Measurements from ENCODE around the gene AFF1.
"Not testable (repeated sequence)": the region's sequence is repeated elsewhere in the genome, so short reads cannot be mapped to it uniquely, and the experiment has no call there.

AFF1 gene

DNA sequence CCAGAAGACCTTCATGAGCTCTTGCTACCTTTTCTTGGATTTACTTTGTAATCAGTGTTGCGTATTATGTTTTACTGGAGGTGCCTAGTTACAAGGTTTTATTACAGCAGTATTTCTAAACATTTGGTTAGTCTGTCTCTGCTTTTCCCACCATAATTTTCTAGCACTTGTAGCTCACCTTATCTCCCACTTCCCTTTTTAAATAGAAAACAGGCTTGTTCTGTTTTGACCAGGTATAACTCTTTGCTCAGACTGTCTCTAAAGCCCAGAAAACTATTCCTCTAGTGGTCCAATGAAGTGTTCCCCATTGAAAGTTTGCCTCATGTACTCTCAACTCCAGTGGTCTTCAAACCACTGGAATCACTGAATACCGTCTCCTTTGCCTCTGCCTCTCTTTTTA lies 43.9 kb downstream of the AFF1 start:
- DNase-seq: no peak

DNA sequence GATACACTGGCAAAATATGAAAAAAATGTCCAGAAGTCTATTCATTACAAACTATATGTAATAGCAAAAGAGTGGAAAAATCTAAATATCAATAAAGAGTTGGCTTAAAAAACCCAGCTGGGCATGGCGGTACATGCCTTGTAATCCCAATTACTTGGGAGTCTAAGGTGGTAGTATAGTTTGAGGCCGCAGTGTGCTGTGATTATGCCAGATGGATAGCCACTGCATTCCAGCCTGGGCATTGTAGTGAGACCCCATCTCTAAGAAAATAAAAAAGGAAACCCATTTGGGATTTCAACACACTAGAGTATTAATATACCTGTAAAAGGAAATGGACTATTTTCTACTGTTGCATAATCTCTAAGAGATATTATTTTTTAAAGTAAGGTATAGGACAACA lies 45.4 kb downstream of the AFF1 start:
- DNase-seq: no peak

DNA sequence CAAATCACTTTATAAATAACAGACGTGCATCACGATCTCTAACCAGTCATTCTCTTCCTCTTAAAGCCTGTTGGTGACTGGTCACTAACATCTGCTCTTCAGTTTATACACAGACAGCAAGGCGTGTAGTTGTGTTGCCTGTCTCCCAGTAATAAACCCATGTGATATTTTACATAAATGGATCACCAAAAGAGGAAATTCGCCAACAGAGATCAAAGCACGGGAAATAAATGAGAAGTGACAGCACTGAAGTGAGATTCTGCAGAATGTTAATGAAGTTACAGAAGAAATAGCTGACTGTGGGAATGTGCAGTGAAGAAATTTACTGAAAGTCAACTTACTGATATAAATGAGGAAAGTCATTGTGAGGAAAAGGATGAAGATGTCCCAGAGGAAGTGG lies 47.0 kb downstream of the AFF1 start:
- DNase-seq: no peak

DNA sequence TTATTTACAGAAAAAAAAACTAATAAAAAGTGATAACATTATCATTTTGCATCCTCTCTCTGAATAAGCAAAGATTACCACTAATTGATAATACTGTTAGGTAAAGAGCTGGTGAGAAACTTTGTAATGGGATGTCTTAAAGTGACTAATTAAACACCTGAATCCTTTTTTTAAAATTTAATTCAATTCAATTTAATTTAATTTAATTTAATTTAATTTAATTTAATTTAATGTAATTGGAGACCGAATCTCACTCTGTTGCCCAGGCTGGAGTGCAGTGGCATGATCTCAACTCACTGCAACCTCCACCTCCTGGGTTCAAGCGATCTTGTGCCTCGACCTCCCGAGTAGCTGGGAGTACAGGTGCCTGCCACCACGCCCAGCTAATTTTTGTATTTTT lies 51.0 kb downstream of the AFF1 start:
- DNase-seq: not testable (repeated sequence)

DNA sequence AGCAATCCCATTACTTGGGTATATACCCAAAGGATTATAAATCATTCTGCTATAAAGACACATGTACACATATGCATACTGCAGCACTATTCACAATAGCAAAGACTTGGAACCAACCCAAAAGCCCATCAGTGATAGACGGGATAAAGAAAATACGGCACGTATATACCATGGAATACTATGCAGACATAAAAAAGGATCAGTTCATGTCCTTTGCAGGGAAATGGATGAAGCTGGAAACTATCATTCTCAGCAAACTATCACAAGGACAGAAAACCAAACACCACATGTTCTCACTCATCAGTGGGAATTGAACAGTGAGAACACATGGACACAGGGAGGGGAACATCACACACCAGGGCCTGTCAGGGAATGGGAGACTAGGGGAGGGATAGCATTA lies 54.8 kb downstream of the AFF1 start:
- DNase-seq: not testable (repeated sequence)

DNA sequence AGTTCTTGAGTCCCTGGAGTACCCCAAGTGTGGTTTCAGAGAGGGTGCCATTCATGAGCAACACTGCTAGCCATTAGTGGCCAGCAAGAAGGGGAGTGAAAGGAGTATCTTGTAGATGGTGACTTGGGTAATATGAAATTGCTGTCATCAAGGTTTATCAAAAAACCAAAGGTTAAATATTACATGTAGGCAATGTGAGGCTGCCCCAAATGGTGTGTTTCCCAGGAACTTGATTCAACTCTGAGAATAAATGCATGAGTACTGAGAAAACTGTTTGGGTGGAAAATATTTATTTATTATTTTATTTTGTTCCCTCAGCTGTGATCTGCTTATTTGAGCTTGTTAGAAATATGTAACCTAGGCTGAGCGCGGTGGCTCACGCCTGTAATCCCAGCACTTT lies 55.7 kb downstream of the AFF1 start:
- no peak for DNase-seq

DNA sequence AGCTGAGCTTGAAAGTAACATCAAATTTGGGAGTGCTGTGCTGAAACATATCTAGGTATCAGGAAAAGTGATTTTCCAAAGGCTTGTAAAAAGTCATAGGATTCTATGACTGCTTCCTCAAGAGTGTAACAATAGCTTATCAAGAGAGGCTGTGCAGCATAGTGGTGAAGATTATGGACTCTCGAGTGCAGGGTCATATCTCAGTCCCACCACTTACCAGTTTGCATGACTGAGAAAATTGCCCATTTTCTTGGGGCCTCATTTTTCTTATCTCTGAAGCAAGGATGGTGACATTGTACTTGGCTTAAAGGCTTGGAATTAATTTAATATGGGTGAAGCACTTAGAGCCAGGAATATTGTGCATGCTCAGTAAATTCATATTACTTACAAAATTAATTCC lies 57.2 kb downstream of the AFF1 start:
- DNase-seq: no peak

DNA sequence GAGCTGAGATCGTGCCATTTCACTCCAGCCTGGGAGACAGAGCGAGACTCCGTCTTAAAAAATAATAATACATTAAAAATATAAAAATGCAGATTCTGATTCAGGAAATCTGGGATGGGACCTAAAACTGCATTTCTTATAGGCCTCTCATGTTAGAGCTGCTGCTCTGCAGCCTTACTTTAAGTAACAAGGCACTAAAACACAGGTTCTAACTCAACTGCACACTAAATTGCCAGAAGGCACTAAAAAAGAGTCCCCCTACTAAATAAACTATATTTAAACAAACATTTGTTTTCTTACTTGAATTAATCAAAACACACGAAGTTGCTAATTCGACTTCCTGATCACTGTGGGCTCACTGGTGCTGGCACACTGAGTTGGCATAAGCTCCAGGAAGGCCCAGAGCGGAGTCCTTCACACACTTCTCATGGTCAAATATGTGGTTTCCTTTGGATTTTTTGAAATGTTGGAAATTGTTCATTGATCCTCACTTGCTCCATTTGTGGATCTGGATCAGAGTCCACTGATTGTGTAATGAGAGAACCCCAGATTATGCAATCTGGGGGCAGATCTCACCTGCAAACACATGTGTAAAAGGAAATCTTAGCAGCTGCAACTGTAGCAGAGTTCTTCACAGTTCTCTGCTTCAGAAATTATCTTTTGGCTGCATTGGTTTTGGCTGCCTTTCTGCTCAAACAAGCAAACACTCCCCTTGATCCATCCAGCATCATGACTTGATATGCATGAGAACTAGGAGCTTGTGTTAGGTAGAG lies 59.3 kb downstream of the AFF1 start:
- DNase-seq: no peak

DNA sequence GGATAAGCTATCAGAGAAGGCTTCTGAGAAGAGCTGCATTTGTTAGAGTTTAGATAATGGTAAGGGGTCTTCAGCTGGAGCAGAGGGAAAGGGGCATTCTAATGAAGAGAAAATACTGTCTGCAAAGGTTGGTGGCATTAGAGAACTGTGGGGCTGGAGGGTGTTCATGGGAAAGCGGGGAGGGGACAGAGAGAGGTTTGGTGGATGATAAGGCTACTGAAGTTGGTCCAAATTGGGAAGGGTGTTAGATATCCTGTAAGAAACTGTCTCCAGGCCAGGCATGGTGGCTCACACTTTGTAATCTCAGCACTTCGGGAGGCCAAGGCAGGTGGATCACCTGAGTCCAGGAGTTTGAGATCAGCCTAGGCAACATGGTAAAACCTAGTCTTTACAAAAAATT lies 59.9 kb downstream of the AFF1 start:
- no peak for DNase-seq

DNA sequence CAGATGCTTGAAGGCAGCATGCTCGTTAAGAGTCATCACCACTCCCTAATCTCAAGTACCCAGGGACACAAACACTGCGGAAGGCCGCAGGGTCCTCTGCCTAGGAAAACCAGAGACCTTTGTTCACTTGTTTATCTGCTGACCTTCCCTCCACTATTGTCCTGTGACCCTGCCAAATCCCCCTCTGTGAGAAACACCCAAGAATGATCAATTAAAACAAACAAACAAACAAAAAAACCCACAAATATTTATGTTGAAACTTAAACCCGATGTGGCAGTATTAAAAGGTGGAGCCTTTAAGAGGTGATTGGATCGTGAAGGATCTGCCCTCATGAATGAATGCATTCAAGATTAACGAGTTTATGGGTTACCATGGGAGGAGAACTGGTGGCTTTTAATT lies 61.7 kb downstream of the AFF1 start:
- not testable (repeated sequence) for DNase-seq

DNA sequence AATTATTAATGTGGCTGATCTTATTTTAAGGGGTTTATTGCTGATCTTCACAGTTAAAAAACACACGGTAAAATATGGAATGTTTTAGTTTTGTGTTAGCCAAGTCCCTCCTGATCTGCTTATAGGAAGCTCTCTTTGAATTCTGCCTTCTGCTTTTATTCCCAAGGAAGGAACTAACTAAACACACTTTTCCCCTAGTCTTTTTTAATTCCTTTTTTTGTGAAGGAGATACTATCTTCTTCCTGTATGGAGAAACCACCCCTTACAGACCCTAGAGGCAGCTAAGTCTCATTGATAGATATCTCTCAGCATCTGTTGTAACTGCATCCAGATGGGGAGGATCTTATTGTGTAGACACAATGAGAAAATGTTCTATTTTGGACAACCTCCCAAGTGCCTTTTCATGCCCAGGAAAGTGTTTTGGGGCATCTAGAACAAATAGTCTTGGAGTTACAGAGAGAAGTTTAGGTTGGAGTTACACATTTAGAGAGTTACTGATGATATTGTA lies 64.4 kb downstream of the AFF1 start:
- DNase-seq: no peak

DNA sequence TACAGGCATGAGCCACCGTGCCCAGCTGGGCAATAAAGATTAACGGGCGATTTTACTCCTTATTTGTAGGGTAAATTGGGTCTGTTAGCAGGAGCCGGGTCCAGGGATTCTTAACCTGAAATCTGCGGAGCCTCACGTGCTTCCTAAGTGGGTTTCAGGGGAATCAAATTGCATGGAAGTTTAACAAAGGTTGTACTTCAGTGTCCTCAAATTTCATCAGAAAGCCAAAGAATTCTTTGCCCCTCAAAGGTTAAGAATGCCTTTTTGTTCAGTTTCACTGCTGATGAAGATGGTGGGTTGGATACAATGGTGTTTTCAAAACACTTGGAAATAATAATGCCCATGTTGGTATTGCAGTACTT lies 67.9 kb downstream of the AFF1 start:
- DNase-seq: no peak

DNA sequence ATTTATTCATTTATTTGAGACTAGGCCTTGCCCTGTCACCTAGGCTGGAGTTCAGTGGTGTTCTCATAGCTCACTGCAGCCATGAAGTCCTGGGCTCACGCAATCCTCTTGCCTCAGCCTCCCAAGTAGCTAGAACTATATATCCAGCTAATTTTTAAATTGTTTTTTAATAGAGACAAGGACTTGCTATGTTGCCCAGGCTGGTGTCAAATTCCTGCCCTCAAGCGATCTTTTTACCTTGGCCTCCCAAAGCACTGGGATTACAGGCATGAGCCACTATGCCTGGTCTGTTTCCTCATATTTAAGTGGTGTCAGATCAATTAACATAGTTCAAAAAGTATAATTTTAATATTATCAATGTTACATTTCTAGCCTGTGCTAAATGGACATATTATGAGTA lies 68.5 kb downstream of the AFF1 start:
- no peak for DNase-seq

DNA sequence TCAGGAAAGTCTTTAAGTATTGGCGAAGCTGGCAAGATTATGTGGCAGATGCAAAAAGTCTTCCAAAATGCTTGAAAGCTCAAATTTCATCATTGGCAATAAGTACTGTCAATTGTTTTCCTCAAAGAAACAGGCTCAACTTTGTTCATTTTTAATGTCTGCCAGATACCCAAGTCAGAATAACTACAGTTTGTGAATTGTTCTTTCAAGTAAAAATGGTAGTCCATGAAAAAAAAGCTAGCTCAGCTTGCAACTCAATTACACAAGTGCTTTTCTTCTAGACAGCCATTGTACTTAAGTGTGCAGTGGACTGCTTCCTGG lies 70.5 kb downstream of the AFF1 start:
- no peak for DNase-seq

DNA sequence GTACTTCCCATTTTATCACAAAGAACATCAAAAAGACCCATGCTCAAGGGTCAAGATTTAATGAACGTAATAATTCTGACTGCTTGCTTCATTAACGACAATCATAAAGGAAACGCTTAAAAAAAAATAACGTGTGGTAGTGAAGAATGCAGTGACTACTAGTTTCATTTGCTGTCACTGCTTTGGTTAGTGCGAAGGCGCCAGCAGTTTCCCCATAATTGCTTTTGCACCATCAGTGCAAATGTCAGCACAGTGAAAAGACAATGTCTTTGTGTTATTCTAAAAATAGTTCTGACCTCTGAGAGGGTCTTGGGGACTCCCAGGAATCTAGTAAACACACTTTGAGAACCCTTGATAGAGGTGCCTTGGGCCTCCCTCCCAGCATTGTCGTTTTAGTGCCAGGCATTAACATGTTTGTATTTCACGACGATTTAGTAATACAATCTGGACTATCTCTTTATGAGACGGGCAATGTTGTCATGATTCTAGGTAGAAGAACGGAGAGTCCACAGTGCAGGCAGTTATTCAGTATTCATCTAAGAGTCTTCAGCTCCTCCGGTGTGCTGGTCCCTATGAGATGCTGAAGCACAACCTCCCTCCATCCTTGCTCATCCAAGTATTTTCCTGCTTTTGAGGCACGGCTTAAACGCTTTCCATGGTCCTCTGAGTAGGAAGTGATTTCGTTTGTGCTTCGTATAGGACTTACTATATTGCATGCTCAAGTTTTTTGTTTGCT lies 71.0 kb downstream of the AFF1 start:
- peak; percentile 39 for DNase-seq

DNA sequence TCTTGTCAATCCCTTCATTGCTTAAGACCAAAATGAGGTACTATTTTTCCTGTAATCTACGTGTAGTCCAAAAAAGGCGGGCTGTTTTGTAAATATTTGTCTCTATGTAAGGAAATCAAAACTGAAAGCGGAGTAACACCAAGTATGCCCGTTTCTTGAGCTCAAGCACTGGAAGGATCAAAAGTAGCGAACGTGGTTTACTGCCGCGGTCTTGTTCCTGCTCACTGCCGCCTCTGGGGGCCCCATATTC lies 71.5 kb downstream of the AFF1 start:
- no peak for DNase-seq

DNA sequence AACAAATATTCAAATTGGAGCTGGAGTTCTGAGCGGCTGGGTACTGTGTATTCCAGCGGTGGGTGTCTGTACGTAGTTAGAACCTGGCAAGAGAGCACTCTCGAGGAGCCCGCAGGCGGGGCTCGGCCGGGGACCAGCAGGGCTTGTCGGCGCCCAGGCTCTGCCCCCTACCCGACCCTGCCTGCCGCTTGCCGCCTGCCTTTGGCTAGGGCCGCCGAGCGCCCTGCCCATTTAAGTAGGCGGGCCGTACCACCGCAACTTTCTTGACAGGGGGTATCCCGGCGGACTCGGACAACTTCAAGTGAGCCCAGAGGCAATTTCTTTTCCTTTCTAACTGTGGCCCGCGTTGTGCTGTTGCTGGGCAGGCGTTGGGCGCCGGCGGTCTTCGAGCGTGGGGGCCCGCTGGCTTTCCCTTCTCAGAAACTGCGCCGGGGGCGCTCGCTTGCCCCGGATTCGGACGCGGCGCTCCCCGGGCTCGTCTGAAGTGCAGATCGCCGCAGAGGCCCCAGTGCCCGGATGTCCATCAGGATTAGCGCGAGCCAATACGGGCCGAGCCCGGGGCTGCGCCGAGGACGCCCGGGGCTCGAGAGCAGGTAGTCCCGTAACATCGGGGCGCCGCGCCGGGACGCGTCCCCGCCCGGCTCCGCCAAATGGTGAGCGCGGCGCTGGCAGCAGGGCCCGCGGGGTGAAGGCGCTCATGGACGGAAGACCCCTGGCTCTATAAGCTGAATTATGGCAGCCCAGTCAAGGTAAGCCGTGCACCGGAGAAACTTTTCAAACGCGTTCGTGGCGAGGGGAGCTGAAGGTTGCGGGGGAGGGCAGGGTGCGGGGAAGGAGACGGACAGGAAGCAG lies 72.1 kb downstream of the AFF1 start:
- DNase-seq: peak; percentile 90

DNA sequence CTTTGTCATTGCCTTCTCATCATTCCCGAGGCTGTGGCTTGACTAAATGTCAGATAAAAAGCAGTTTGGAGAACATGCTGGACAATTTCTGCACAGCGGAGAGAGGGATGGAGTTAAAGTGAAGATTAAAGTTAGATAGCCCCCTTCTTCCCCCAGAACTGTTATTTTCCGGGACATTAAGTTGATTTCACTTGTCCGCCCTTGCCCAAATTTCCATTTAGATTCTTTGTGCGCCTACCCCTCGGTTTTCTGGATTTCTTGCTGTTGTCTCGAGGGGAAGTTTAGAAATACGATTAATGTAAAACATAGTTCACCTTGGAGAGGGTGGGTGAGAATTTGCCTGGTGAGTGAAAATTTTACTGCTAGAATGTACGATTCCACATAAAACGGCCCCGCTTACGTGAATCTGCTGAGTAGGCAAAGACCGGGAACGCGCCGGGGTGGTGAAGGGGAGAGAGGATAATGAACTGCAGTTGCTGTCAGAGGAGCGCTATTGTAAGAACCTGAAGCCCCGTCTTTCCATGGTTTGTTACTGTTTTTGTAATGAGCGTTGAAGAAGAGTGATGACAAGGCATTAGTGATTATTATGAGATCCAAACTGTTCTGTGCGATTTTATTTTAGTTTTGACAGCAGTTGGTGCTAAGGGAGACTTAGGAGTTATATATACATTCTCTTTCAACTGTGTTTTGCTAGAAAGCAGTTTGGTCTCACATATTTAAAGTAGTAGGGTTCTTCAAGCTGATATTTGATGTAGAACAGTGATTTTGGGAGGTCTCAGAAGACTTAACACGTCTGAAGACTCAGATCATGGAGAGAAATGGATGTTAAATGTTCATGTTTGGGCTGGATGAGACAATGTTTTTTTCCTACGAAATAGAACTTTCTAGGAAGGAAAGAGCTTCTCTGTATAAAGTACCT lies 73.0 kb downstream of the AFF1 start:
- DNase-seq: peak; percentile 64

DNA sequence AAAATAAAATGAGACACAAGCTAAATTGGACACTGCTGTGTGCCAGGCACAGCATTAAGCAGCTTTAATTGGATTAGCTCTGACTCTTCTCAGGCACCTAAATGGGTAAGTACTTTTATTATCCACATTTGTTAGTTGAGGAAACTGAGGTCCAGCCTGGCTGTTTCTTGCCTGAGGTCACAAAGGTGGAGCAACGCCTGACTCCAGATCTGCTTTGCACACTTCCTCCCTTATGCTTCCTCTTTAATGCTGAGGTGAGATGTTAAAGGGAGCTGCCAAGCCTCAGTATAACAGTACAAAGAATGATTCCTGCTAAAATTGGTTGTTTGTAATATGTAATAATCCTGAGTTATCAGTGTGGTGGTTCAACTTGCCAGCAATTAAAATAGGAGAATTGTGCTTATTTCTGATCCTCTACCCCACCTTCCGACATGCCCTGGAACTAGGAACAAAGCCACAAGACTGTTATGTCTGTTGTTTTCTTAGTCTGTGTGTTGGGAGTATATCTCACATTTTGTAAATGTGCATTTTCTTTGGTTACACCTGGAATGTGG lies 74.4 kb downstream of the AFF1 start:
- no peak for DNase-seq

DNA sequence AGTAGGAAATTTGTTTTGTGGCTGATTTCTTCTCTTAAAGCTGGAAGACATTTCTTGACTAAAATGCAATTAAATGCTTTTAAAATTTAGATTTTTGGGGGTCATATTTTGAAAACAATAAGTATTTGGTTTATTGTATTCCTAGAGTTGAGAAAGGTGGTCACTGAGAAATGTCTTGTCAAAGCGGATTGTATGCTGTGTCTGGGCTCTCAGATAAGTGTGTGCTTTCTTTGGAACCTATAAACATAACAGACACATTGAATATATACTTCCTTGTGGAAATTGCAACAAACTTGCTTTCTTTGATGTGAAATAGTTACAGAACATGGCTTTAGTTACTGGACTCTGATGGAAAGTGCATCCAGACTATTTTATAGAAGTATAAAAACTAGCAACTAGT lies 75.4 kb downstream of the AFF1 start:
- DNase-seq: no peak

DNA sequence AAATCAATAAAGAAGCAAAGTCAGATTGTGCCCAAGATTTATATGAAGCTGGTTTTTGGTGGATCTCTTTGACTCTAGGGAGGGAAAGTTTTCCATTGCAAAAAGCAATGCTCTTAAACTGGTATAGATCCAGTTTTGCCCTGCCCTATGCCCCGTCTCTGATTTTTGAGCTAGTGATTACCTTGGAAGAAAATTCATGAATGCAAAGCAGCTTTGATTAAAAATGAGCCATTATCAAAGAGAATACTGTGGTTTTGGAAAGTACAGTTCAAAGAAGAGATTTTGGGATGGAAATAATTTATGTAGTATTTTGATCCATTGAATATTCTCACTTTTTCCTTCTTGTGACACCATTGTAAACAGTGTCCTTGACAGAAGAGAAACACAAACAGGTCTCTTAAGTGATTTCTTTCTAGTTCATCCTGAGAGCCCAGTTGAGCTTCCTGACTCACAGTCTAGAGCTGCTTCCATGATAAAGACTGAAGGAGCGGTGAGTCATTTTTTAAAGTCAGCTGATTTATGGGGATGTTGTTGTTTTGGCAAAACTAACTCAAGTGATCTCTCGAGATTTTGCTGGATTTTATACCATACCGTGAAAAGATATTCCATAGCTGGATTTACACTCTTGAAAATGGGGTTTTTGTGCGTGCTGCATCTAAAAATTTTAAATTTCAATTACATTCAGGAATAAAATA lies 76.7 kb downstream of the AFF1 start:
- DNase-seq: no peak
